BE2C (cell line): ENCODE data around the gene RCBTB2.
A peak's percentile ranks its signal among the peaks of the same experiment; 100 is the strongest.

Source experiments
- DNase-seq: peaks from one replicate; pipeline ENCODE4 v3.0.0-alpha.2; 2020
- H3K27me3 ChIP-seq: fragments of 250-450 bp; sonication (Bioruptor Pico); 2 replicates; pipeline ENCODE4 v1.5.1; 2020; ENCODE audit warnings: mild to moderate bottlenecking
- H3K36me3 ChIP-seq: fragments of 250-450 bp; sonication (Bioruptor Pico); 2 replicates; pipeline ENCODE4 v1.5.1; 2020; ENCODE audit warnings: mild to moderate bottlenecking
- H3K4me1 ChIP-seq: fragments of 250-450 bp; sonication (Bioruptor Pico); 2 replicates; pipeline ENCODE4 v1.5.1; 2020
- H3K4me3 ChIP-seq: 2 replicates; pipeline ENCODE4 v1.5.1; 2011; ENCODE audit warnings: low read depth, low read length
- H3K9me3 ChIP-seq: fragments of 250-450 bp; sonication (Bioruptor Pico); 2 replicates; pipeline ENCODE4 v1.5.1; 2020
- TF ChIP-seq, protein P1 (sequence below): IDR thresholded peaks from 2 replicates; pipeline ENCODE4 v1.5.1; 2012; ENCODE audit warnings: mild to moderate bottlenecking, low read depth, low read length

The RCBTB2 gene

DNA sequence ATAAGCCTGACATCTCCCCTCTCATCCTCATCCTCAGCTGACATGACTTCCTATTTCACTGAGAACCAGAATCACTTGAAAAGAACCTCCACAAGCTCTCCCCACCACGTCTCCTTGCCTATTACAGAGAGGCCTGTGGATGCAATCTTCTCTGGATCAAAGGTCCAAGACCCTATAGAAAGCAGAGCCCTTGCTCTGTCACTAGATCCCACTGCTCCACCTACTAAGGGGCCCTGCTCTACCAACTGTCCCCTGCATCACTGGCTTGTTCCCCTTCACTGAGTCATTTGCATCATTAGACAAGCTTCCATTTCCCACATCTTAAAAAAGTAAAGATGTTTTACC lies 40.8 kb downstream of the RCBTB2 start:
- Histone ChIP-seq H3K27me3 (no peaks in the 10 kb centered on the region), H3K4me3 (peak overlapping the region; percentile 50), H3K9me3 (no peaks in the 10 kb centered on the region), H3K4me1 (peaks cover 12% of the 10 kb centered on the region), H3K36me3 (peaks cover 4% of the 10 kb centered on the region)
- TF ChIP-seq, protein P1, sequence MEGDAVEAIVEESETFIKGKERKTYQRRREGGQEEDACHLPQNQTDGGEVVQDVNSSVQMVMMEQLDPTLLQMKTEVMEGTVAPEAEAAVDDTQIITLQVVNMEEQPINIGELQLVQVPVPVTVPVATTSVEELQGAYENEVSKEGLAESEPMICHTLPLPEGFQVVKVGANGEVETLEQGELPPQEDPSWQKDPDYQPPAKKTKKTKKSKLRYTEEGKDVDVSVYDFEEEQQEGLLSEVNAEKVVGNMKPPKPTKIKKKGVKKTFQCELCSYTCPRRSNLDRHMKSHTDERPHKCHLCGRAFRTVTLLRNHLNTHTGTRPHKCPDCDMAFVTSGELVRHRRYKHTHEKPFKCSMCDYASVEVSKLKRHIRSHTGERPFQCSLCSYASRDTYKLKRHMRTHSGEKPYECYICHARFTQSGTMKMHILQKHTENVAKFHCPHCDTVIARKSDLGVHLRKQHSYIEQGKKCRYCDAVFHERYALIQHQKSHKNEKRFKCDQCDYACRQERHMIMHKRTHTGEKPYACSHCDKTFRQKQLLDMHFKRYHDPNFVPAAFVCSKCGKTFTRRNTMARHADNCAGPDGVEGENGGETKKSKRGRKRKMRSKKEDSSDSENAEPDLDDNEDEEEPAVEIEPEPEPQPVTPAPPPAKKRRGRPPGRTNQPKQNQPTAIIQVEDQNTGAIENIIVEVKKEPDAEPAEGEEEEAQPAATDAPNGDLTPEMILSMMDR: no peak
- DNase-seq: no peak

GRCh38 chr13:48491423-48492095 lies 41.3 kb downstream of the RCBTB2 start:
- DNase-seq: no peak
- H3K27me3 ChIP-seq: no peaks in the 10 kb centered on the region
- H3K9me3 ChIP-seq: no peaks in the 10 kb centered on the region
- H3K4me1 ChIP-seq: peaks cover 12% of the 10 kb centered on the region
- TF ChIP-seq, protein P1: no peak
- H3K4me3 ChIP-seq: peak overlapping the region; percentile 50
- H3K36me3 ChIP-seq: peaks cover 4% of the 10 kb centered on the region

- H3K9me3 ChIP-seq: no peaks in the 10 kb centered on the region
- H3K27me3 ChIP-seq: no peaks in the 10 kb centered on the region
- DNase-seq: no peak
- peaks cover 12% of the 10 kb centered on the region for H3K4me1 ChIP-seq
- TF ChIP-seq, protein P1: no peak
- peaks cover 4% of the 10 kb centered on the region for H3K36me3 ChIP-seq
- H3K4me3 ChIP-seq: no peak overlapping the region
These were observed 42.6 kb downstream of the RCBTB2 start for GRCh38 chr13:48490241-48490640.

DNA sequence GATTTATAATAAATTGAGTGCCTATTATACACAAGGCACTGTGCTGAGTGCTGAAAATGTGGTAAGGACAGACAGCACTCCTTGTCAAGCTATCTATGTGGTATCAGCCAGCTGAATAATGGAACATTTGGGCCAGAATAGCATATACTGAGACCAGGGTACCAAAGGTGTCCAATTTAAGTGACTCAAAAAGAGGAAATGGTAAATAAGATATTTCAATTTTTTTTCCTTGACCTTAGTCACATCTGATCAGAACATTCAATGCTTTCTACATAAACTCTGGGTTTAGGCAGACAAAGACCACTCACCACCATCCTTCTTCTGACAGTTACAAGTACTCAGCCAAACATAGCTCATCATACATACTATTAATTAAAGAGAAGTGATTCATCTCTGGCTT lies 43.2 kb downstream of the RCBTB2 start:
- Histone ChIP-seq H3K36me3 (peaks cover 4% of the 10 kb centered on the region), H3K4me1 (peaks cover 12% of the 10 kb centered on the region), H3K9me3 (no peaks in the 10 kb centered on the region), H3K27me3 (no peaks in the 10 kb centered on the region), H3K4me3 (no peak overlapping the region)
- DNase-seq: no peak
- TF ChIP-seq, protein P1: no peak

DNA sequence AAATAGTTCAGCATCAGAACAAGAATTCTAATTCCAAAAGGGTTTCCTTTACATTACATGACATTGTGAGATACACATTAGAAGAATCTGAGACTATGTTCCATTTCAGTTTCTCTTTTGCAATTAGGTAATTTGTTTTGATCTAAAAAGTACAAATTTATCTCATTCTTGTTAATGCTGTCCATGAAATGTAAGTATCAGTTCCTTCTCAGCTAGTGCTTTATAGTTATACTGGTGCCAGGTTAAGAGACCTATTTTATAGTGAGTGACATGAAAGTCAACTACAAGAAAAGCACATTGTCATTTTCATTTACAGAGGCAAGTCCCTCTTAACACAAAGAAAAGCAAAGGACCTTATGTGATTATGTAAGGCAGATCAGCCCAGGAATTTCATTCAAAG lies 43.9 kb downstream of the RCBTB2 start:
- TF ChIP-seq, protein P1: no peak
- Histone ChIP-seq H3K36me3 (peaks cover 4% of the 10 kb centered on the region), H3K4me3 (no peak overlapping the region), H3K27me3 (no peaks in the 10 kb centered on the region), H3K9me3 (no peaks in the 10 kb centered on the region), H3K4me1 (peaks cover 12% of the 10 kb centered on the region)
- DNase-seq: no peak

DNA sequence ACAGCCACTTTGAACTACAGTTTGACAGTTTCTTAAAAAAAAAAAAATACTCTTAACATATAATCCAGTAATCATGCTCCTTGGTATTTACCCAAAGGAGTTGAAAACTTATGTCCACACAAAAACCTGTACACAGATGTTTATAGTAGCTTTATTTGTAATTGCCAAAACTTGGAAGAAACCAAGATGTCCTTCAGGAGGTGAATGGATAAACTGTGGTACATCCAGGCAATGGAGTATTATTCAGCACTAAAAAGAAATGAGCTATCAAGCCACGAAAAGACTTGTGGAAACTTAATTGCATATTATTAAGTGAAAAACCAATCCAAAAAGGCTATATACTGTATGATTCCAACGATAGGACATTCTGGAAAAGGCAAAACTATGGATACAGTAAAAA lies 44.9 kb downstream of the RCBTB2 start:
- Histone ChIP-seq H3K36me3 (peaks cover 10% of the 10 kb centered on the region), H3K9me3 (no peaks in the 10 kb centered on the region), H3K4me3 (no peak overlapping the region), H3K4me1 (peaks cover 6% of the 10 kb centered on the region), H3K27me3 (no peaks in the 10 kb centered on the region)
- TF ChIP-seq, protein P1: no peak
- no peak for DNase-seq
